ENCODE data around the gene SRPK3.

DNA sequence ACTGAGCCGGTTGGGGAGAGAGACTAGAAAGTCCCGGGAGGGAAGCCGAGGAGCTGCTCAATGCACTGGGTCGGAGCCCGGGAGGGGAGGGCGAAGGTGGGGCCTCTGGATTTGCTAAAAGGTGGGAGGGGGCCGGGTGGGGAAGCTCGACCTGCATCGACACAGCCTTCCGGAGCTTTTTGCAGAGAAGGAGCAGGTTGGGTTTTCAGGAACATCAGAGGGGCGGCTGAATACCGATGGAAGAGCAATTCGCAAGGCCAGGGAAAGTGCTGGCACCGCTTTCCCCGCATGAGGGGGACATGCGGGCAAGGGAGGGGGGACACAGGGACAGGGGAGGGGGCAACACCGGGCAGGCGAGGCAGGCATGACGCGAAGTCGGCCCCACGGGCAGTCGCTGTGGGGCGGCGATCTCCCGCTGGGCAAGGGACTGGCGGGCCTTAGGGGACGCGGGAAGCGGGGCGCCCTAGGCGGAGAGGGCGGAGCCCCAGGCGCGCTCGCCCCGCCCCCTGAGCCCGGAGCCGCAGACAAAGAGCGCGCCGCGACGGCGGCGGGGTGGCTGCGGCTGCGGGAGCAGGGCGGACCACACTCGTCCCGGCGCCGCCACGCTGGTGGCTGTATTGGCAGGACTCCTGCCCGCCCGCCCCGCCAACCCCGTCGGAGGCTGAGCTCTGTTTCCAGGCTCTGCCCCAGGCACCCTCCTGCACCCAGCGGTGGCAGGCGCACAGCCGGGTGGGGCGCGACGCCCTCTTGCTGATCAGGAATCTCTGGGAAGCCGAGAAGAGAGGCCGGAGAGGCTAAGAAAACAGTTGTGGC lies 37.9 kb downstream of the SRPK3 start:
- TF ChIP-seq CTCF (IDR thresholded peaks at IDR 0.05) (no peak), ZFX (IDR thresholded peaks at IDR 0.05; ENCODE audit: borderline replicate concordance) (no peak)
